T-cell (primary cell): ENCODE measurements around the gene CHAMP1. TPM values are rescaled to one million over a fixed set of nuclear protein-coding genes. Genes with fewer than 3 reads are reported as not detected.

ENCODE experiments used
- ATAC-seq, 4 experiments: fragments of 200-7000 bp in 3 of 4; fragments of 150-1000 bp in 1 of 4; cut with Tn5 transposase; replicated peaks in 1 of 4; 1 replicate in 3 of 4; 2 replicates in 1 of 4; pipeline ENCODE4 v1.10.0; 2021; ENCODE audit warnings: moderate library complexity in 3 of 4, mild to moderate bottlenecking in 2 of 4, moderate number of reproducible peaks in 1 of 4
- CTCF ChIA-PET, 2 donors: fragments of 300-600 bp; sonication (Branson Sonifier 250); formaldehyde crosslinking; loops; one replicate each; lab custom pipeline; 2022; ENCODE audit warnings: antibody characterized with exemption in 2 of 2; lab: Charles Lee
- POLR2A ChIA-PET, 2 donors: fragments of 300-600 bp; sonication (Branson Sonifier 250); formaldehyde crosslinking; loops; one replicate each; lab custom pipeline; 2022; ENCODE audit warnings: antibody characterized with exemption in 2 of 2; lab: Charles Lee
- DNase-seq, 35 experiments: peaks; one replicate each; pipeline versions ENCODE4 v3.0.0 to v3.0.0-alpha.2; 2013 to 2023
- H3K27ac ChIP-seq: one replicate; pipeline ENCODE4 v1.5.1; 2013; ENCODE audit warnings: low read length
- H3K27me3 ChIP-seq, 2 experiments: replicated peaks in 1 of 2; 1 replicate in 1 of 2; 2 replicates in 1 of 2; pipeline versions ENCODE4 v1.6.1 to v1.7.0; 2013; ENCODE audit warnings: low read length in 1 of 2, mixed read lengths in 1 of 2; ENCODE audit not compliant: control insufficient read depth in 2 of 2, insufficient read depth in 2 of 2; ENCODE audit errors: extremely low read depth in 1 of 2
- H3K36me3 ChIP-seq, 2 donors: 1 replicate in 1 of 2; 2 replicates in 1 of 2; pipeline versions ENCODE4 v1.6.1 to v1.7.0; 2013; ENCODE audit warnings: low read length in 1 of 2; ENCODE audit not compliant: control insufficient read depth in 2 of 2, insufficient read depth in 1 of 2; ENCODE audit errors: extremely low read depth in 1 of 2
- H3K4me1 ChIP-seq, 2 experiments: 1 replicate in 1 of 2; 2 replicates in 1 of 2; pipeline versions ENCODE4 v1.6.1 to v1.7.0; 2013; ENCODE audit warnings: low read length in 2 of 2, mixed read lengths in 1 of 2; ENCODE audit not compliant: insufficient read depth in 2 of 2, control insufficient read depth in 1 of 2; ENCODE audit errors: extremely low read depth in 1 of 2
- H3K4me3 ChIP-seq, 2 donors: 1 replicate in 1 of 2; 2 replicates in 1 of 2; pipeline versions ENCODE4 v1.5.1 to v1.7.0; 2013; ENCODE audit warnings: mild to moderate bottlenecking in 2 of 2, low read length in 1 of 2, moderate library complexity in 1 of 2; ENCODE audit not compliant: control insufficient read depth in 1 of 2; ENCODE audit errors: extremely low read depth in 1 of 2
- H3K9me3 ChIP-seq: 2 replicates; pipeline ENCODE4 v1.7.0; 2013
- H3K27ac Mint-ChIP-seq, 2 donors: one replicate each; pipeline ENCODE4 v1.8.0; 2020 to 2021; ENCODE audit warnings: mild to moderate bottlenecking in 2 of 2, mixed read lengths in 2 of 2
- H3K27me3 Mint-ChIP-seq, 2 donors: one replicate each; pipeline ENCODE4 v1.8.0; 2021 to 2022; ENCODE audit warnings: mixed read lengths in 2 of 2
- H3K36me3 Mint-ChIP-seq: one replicate; pipeline ENCODE4 v1.8.0; 2021; ENCODE audit warnings: mixed read lengths
- H3K4me1 Mint-ChIP-seq, 3 donors: one replicate each; pipeline ENCODE4 v1.8.0; 2020 to 2022; ENCODE audit warnings: mixed read lengths in 3 of 3, mild to moderate bottlenecking in 1 of 3
- H3K4me3 Mint-ChIP-seq, 3 donors: one replicate each; pipeline ENCODE4 v1.8.0; 2020 to 2022; ENCODE audit warnings: mild to moderate bottlenecking in 3 of 3, mixed read lengths in 3 of 3, moderate library complexity in 3 of 3
- H3K9me3 Mint-ChIP-seq, 3 donors: one replicate each; pipeline ENCODE4 v1.8.0; 2020 to 2022; ENCODE audit warnings: mixed read lengths in 3 of 3
- WGBS: methylation state at CpG from one replicate; pipeline ENCODE4 v1.1.5; 2013; ENCODE audit warnings: missing lambda C conversion rate; ENCODE audit not compliant: insufficient coverage; 5-methylcytosine and 5-hydroxymethylcytosine counted together
- total RNA-seq, 35 experiments: library from RNA in 6 of 35; stranded (reverse) in 6 of 35; fragments of 120-200 nt in 1 of 35; gene quantifications; one replicate each; pipeline versions ENCODE4 v1.2.1 to v1.2.4 and lab custom pipeline; 2013 to 2026

CHAMP1 gene
- total RNA-seq, 5 donors from 2014 or later (not counting 1 experiment from before 2014, with no cell fraction given), result 14.0 to 21.7 (median 18.0) TPM

DNA sequence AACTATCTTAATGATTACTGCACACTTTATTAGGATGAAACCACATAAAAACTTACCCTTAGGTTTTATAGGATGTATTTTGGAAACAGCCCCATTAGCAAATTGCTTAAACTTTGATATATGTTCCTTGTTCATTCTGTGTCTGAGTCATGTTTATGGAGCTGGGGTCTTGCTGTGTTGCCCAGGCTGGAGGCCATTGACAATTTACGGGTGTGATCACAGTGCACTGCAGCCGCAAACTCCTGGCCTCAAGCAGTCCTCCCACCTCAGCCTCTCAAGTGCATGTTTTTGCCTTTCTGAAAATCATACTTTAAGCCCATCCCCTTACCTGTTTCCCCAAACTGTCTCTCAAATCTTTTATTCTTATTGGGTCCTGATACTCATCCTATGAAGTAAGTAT, 5.2 kb upstream of the CHAMP1 start:
- ATAC-seq (no peak), DNase-seq (no peak)
- Mint-ChIP-seq H3K4me3 (no peak overlapping the region), H3K36me3 (peaks cover 16% of the 10 kb centered on the region), H3K27me3 (no peaks in the 10 kb centered on the region), H3K4me1 (peaks cover 14 to 15% (median 14%) of the 10 kb centered on the region in 3 donors), H3K27ac (no peak overlapping the region), H3K9me3 (no peaks in the 10 kb centered on the region)
- Histone ChIP-seq H3K9me3 (no peaks in the 10 kb centered on the region), H3K4me1 (peaks cover 5 to 6% of the 10 kb centered on the region in 2 experiments), H3K27me3 (no peaks in the 10 kb centered on the region), H3K27ac (no peak overlapping the region), H3K4me3 (no peak overlapping the region), H3K36me3 (peaks cover 0 to 17% of the 10 kb centered on the region in 2 donors)
- POLR2A ChIA-PET, result no interaction called here
- CTCF ChIA-PET, result no interaction called here
- no CpG with 5 or more reads among the region's 2 CpGs for WGBS

DNA sequence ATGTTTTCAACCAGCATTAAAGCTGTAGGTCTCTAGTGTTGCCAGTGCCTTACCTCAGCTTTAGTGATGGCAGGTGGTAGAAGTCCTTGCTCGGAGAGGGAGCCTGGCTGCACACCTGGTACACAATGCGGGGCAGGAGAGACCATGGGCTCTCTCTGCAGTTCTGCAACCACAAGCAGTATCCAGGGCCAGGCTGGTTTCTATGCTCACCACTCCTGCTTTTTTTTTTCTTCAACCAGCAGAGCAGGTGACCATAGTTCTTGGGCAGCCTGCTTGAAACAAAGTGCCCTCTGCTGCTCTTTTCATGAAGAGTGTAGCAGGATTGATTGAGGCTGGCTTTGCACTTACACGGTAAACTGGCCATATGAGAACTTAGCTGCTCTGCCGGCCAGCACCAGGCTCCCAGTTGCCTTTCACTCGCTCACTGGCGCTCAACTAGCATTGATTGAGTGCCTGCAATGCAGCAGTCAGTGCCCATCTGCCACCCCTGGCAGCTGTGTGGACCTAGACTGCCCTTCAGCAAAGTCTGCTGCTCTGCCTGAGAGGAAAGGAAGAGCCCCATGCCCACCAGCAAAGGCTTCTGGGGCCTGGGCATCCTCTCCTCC, 4.4 kb upstream of the CHAMP1 start:
- Mint-ChIP-seq H3K4me3 (no peak overlapping the region), H3K36me3 (peaks cover 11% of the 10 kb centered on the region), H3K9me3 (no peaks in the 10 kb centered on the region), H3K27ac (no peak overlapping the region), H3K27me3 (no peaks in the 10 kb centered on the region), H3K4me1 (peaks cover 16 to 18% (median 16%) of the 10 kb centered on the region in 3 donors)
- Histone ChIP-seq H3K36me3 (peaks cover 0 to 11% of the 10 kb centered on the region in 2 donors), H3K27me3 (no peaks in the 10 kb centered on the region), H3K9me3 (no peaks in the 10 kb centered on the region), H3K4me3 (no peak overlapping the region), H3K27ac (no peak overlapping the region), H3K4me1 (peaks cover 6 to 7% of the 10 kb centered on the region in 2 experiments)
- ChIA-PET POLR2A (no interaction called here), CTCF (no interaction called here)
- WGBS, result 100% methylated on average over 5 of the region's 6 CpGs
- DNase-seq (no peak), ATAC-seq (no peak)

DNA sequence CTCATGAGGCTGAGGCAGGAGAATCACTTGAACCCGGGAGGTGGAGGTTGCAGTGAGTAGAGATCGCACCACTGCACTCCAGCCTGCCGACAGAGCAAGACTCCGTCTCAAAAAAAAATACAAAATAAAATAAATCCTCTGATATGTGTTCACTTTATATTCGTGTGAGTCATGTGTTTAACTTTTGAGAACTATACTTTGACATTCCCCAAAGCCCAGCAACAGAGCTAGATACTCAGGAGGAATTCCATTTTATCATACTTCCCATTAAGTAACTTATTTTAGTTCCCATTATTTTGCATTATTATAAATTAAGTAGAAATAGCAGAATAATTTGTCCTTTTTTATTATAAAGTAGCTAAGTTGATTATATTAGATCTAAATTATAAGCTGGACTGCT, 3.3 kb upstream of the CHAMP1 start:
- no peak for ATAC-seq
- H3K4me1 Mint-ChIP-seq, result peaks cover 23 to 26% (median 24%) of the 10 kb centered on the region in 3 donors
- H3K4me1 ChIP-seq, result peaks cover 12 to 15% of the 10 kb centered on the region in 2 experiments
- no peak overlapping the region for H3K27ac ChIP-seq
- H3K27me3 Mint-ChIP-seq, result no peaks in the 10 kb centered on the region
- DNase-seq, result no peak
- peaks cover 0 to 8% of the 10 kb centered on the region in 2 donors for H3K36me3 ChIP-seq
- CTCF ChIA-PET, result no interaction called here
- no peak overlapping the region for H3K4me3 Mint-ChIP-seq
- H3K27ac Mint-ChIP-seq, result no peak overlapping the region
- H3K36me3 Mint-ChIP-seq, result peaks cover 7% of the 10 kb centered on the region
- H3K9me3 ChIP-seq, result no peaks in the 10 kb centered on the region
- no peak overlapping the region for H3K4me3 ChIP-seq
- no CpG with 5 or more reads among the region's 5 CpGs for WGBS
- POLR2A ChIA-PET, result interaction anchor here in 1 of 2 donors (0.8 kb wide), 1 partner anchor 9 kb away, joined by 3 read pairs; no protein-coding TSS in a partner anchor
- no peaks in the 10 kb centered on the region for H3K27me3 ChIP-seq
- no peaks in the 10 kb centered on the region for H3K9me3 Mint-ChIP-seq

DNA sequence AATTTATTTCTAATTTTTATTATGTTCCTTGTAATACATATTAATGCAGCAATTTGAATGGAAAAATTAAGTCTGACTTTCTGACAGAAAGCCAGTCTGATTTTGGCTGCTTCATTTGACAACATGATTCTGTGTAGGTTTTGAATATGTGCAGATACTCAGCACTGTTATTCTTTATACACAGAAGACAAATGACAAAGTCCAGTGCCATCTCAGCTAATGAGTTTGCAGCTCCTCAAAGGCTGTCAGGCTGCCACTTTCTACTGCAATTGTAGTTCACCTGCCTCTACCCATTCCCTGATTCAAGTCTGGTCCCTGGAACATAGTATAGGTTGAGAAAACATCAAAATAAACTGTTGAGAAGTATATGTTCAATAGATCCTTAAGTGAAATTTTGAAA, 2.9 kb upstream of the CHAMP1 start:
- ChIA-PET POLR2A (interaction anchor here in 1 of 2 donors (0.8 kb wide), 1 partner anchor 8 kb away, joined by 3 read pairs; no protein-coding TSS in a partner anchor), CTCF (no interaction called here)
- peaks cover 5% of the 10 kb centered on the region for H3K36me3 Mint-ChIP-seq

DNA sequence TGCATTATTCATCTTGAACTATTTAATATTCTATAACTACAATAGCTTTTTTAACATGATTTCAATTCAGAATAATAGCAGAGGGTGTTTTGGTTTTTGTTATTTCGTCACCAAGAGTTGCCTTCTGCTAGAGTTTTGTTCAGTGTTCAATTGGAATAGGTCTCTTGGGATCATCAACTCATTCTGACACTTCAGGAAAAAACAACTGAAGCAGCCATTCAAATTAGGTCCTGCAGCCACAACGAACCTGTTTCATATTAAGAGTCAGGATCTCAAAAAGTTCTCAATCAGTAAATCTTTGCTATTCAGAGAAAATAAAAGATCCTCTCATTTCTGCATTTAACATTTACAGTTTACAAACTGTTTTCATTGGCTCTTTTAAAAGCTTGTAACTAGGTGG, 2.4 kb upstream of the CHAMP1 start:
- H3K4me3 Mint-ChIP-seq, result no peak overlapping the region
- POLR2A ChIA-PET, result no interaction called here
- no peak overlapping the region for H3K27ac Mint-ChIP-seq
- peaks cover 26 to 27% (median 27%) of the 10 kb centered on the region in 3 donors for H3K4me1 Mint-ChIP-seq
- Histone ChIP-seq H3K4me3 (no peak overlapping the region), H3K4me1 (peaks cover 15% of the 10 kb centered on the region in 2 experiments), H3K27me3 (no peaks in the 10 kb centered on the region), H3K27ac (no peak overlapping the region), H3K9me3 (no peaks in the 10 kb centered on the region), H3K36me3 (peaks cover 0 to 2% of the 10 kb centered on the region in 2 donors)
- peaks cover 3% of the 10 kb centered on the region for H3K36me3 Mint-ChIP-seq
- H3K27me3 Mint-ChIP-seq, result no peaks in the 10 kb centered on the region
- no peak for DNase-seq
- WGBS, result no CpG with 5 or more reads among the region's 2 CpGs
- no peaks in the 10 kb centered on the region for H3K9me3 Mint-ChIP-seq
- CTCF ChIA-PET, result interaction anchor here in 1 of 2 donors (0.5 to 0.6 kb wide), 2 partner anchors 18 to 46 kb away, joined by 3 to 7 read pairs; no protein-coding TSS in a partner anchor
- ATAC-seq, result no peak

More for the DNA sequence above, 2.9 kb upstream of the CHAMP1 start:
- Histone ChIP-seq H3K9me3 (no peaks in the 10 kb centered on the region), H3K27ac (no peak overlapping the region), H3K4me1 (peaks cover 15% of the 10 kb centered on the region in 2 experiments), H3K4me3 (no peak overlapping the region), H3K27me3 (no peaks in the 10 kb centered on the region), H3K36me3 (peaks cover 0 to 5% of the 10 kb centered on the region in 2 donors)
- ATAC-seq (no peak), DNase-seq (no peak)
- Mint-ChIP-seq H3K27ac (no peak overlapping the region), H3K4me3 (no peak overlapping the region), H3K9me3 (no peaks in the 10 kb centered on the region), H3K27me3 (no peaks in the 10 kb centered on the region), H3K4me1 (peaks cover 23 to 26% (median 24%) of the 10 kb centered on the region in 3 donors)

DNA sequence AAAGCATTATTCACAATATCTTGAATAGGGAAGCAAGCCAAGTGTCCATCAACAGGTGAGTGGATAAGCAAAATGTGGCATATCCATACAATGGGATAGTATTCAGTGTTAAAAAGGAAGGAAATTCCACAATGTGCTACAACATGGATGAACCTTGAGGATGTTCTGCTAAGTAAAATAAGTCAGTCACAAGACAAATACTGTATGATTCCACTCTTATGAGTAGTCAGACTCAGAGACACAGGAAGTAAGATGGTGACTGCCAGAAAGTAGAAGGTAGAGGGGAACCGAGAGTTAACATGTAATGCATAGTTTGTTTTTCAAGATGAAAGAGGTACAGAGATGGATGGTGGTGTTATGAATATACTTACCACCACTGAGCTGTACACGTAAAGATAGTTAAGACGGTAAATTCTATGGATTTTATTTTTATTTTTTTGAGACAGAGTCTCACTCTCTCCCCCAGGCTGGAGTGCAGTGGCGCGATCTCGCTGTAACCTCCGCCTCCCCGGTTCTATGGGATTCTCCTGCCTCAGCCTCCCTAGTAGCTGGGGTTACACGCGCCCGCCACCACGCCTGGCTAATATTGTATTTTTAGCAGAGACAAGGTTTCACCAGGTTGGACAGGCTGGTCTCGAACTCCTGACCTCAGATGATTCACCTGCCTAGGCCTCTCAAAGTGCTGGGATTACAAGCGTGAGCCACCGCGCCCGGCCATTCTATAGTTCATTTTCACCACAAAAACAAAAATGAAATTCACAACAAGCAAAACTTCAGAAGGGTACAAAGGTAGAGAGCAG, 1.0 kb upstream of the CHAMP1 start:
- Histone ChIP-seq H3K36me3 (no peaks in the 10 kb centered on the region), H3K4me3 (peak overlapping the region; percentile 62 to 66), H3K4me1 (peaks cover 15 to 20% of the 10 kb centered on the region in 2 experiments), H3K27me3 (no peaks in the 10 kb centered on the region), H3K27ac (peak overlapping the region; percentile 78), H3K9me3 (no peaks in the 10 kb centered on the region)
- Mint-ChIP-seq H3K9me3 (no peaks in the 10 kb centered on the region), H3K27ac (peak overlapping the region; percentile 90 to 95), H3K4me3 (peak overlapping the region; percentile 85 to 87 (median 86)), H3K4me1 (peaks cover 36% of the 10 kb centered on the region in 3 donors), H3K27me3 (no peaks in the 10 kb centered on the region), H3K36me3 (no peaks in the 10 kb centered on the region)
- POLR2A ChIA-PET, result no interaction called here
- DNase-seq, result peak in 3 of 35 experiments; percentile 4 to 19 (median 13)
- no CpG with 5 or more reads among the region's 17 CpGs for WGBS
- no peak for ATAC-seq
- CTCF ChIA-PET, result no interaction called here
